IMR-90 (cell line): ENCODE data around the gene ZNF467. TPM values are rescaled to one million over a fixed set of nuclear protein-coding genes. Genes with fewer than 3 reads are reported as not detected.

Source experiments
- ATAC-seq: fragments of 200-7000 bp; cut with Tn5 transposase; 2 replicates; pipeline ENCODE4 v1.9.1; 2020; ENCODE audit warnings: low read depth, mild to moderate bottlenecking, moderate library complexity
- BruUV-seq: library from RNA; stranded (reverse); fragments of 400-500 nt; replicated peaks from 2 replicates; lab custom pipeline; 2021; lab: Mats Ljungman, UMichigan
- CTCF ChIA-PET: fragments of 300-600 bp; formaldehyde crosslinking; extraction: SDS; loops from one replicate; lab custom pipeline; 2021; ENCODE audit warnings: antibody characterized with exemption; lab: Yijun Ruan, JAX
- POLR2A ChIA-PET: fragments of 300-600 bp; sonication (Branson Sonifier 250); formaldehyde crosslinking; loops from one replicate; lab custom pipeline; 2022; ENCODE audit warnings: antibody characterized with exemption; ENCODE audit not compliant: unreplicated experiment; lab: Charles Lee
- DNase-seq: peaks from one replicate; pipeline ENCODE4 v3.0.0; 2013
- H2AFZ ChIP-seq: replicated peaks from 2 replicates; pipeline ENCODE3; 2013; ENCODE audit warnings: low read length, mild to moderate bottlenecking; ENCODE audit not compliant: poor library complexity
- H2AK5ac ChIP-seq: 2 replicates; pipeline ENCODE4 v1.6.1; 2013; ENCODE audit warnings: low read depth, low read length, inconsistent platforms
- H2AK9ac ChIP-seq: replicated peaks from 2 replicates; pipeline ENCODE3; 2013; ENCODE audit warnings: mild to moderate bottlenecking, low read depth, low read length, moderate library complexity; ENCODE audit not compliant: poor library complexity
- H2BK120ac ChIP-seq: 2 replicates; pipeline ENCODE4 v1.6.1; 2013; ENCODE audit warnings: low read depth, low read length, inconsistent platforms
- H2BK15ac ChIP-seq: 3 replicates; pipeline ENCODE4 v1.6.1; 2013; ENCODE audit warnings: low read depth, low read length, inconsistent platforms
- H2BK20ac ChIP-seq: 2 replicates; pipeline ENCODE4 v1.6.1; 2013; ENCODE audit warnings: low read depth, mild to moderate bottlenecking, inconsistent platforms, low read length, moderate library complexity
- H2BK5ac ChIP-seq: 2 replicates; pipeline ENCODE4 v1.6.1; 2013; ENCODE audit warnings: mild to moderate bottlenecking, low read depth, low read length, inconsistent platforms; ENCODE audit not compliant: poor library complexity, severe bottlenecking
- H3K14ac ChIP-seq: replicated peaks from 2 replicates; pipeline ENCODE4 v1.6.1; 2013; ENCODE audit warnings: low read depth, low read length, inconsistent platforms
- H3K18ac ChIP-seq: 2 replicates; pipeline ENCODE4 v1.6.1; 2013; ENCODE audit warnings: low read depth, low read length, control low read depth
- H3K23ac ChIP-seq: 2 replicates; pipeline ENCODE4 v1.6.1; 2013; ENCODE audit warnings: low read depth, low read length, inconsistent platforms
- H3K27ac ChIP-seq: 2 replicates; pipeline ENCODE4 v1.5.1; 2013; ENCODE audit warnings: mild to moderate bottlenecking, control low read depth, low read length; ENCODE audit not compliant: insufficient read depth
- H3K27me3 ChIP-seq: 2 replicates; pipeline ENCODE4 v1.6.1; 2013; ENCODE audit warnings: low read length; ENCODE audit not compliant: control insufficient read depth, insufficient read depth
- H3K36me3 ChIP-seq: 2 replicates; pipeline ENCODE4 v1.6.1; 2013; ENCODE audit warnings: low read length, mixed read lengths; ENCODE audit not compliant: control insufficient read depth, insufficient read depth
- H3K4ac ChIP-seq: 2 replicates; pipeline ENCODE4 v1.6.1; 2013; ENCODE audit warnings: low read depth, low read length, inconsistent platforms
- H3K4me1 ChIP-seq: 2 replicates; pipeline ENCODE4 v1.6.1; 2013; ENCODE audit warnings: low read length, mixed read lengths; ENCODE audit not compliant: control insufficient read depth, insufficient read depth
- H3K4me2 ChIP-seq: 2 replicates; pipeline ENCODE4 v1.6.1; 2013; ENCODE audit warnings: low read depth, mild to moderate bottlenecking, control low read depth, low read length, moderate library complexity
- H3K4me3 ChIP-seq: 2 replicates; pipeline ENCODE4 v1.5.1; 2013; ENCODE audit warnings: low read depth, mild to moderate bottlenecking, control low read depth, low read length, moderate library complexity; ENCODE audit not compliant: insufficient read depth
- H3K56ac ChIP-seq: 2 replicates; pipeline ENCODE4 v1.6.1; 2013; ENCODE audit warnings: low read length, inconsistent platforms; ENCODE audit not compliant: insufficient read depth; ENCODE audit errors: extremely low read depth
- H3K79me1 ChIP-seq, 2 experiments: 2 replicates each; pipeline ENCODE4 v1.6.1; 2013; ENCODE audit warnings: low read length in 2 of 2, inconsistent platforms in 1 of 2, low read depth in 1 of 2
- H3K9ac ChIP-seq: 2 replicates; pipeline ENCODE4 v1.6.1; 2013; ENCODE audit warnings: low read depth, low read length, control low read depth
- H3K9me1 ChIP-seq: 2 replicates; pipeline ENCODE4 v1.6.1; 2013; ENCODE audit warnings: low read length, inconsistent platforms; ENCODE audit not compliant: insufficient read depth
- H3K9me3 ChIP-seq: 2 replicates; pipeline ENCODE4 v1.6.1; 2013; ENCODE audit warnings: low read length; ENCODE audit not compliant: control insufficient read depth, insufficient read depth
- H4K20me1 ChIP-seq: 2 replicates; pipeline ENCODE4 v1.6.1; 2013; ENCODE audit warnings: low read length, inconsistent platforms; ENCODE audit not compliant: insufficient read depth
- H4K5ac ChIP-seq: 2 replicates; pipeline ENCODE4 v1.6.1; 2013; ENCODE audit warnings: mild to moderate bottlenecking, low read depth, low read length, control low read depth
- H4K8ac ChIP-seq, 2 experiments: 2 replicates each; pipeline ENCODE4 v1.6.1; 2013; ENCODE audit warnings: low read depth in 2 of 2, low read length in 2 of 2, control low read depth in 1 of 2, inconsistent platforms in 1 of 2
- H4K91ac ChIP-seq: 2 replicates; pipeline ENCODE4 v1.6.1; 2013; ENCODE audit warnings: low read depth, low read length, inconsistent platforms; ENCODE audit not compliant: insufficient read depth
- BHLHE40 ChIP-seq: fragments of 150-350 bp; IDR thresholded peaks from 2 replicates; pipeline ENCODE4 v1.6.1; 2016; ENCODE audit warnings: mild to moderate bottlenecking, low read depth, low read length
- CEBPB ChIP-seq: IDR thresholded peaks from 2 replicates; pipeline ENCODE4 v1.6.1; 2012; ENCODE audit warnings: low read depth, low read length, improper control_type of control experiment
- CHD1 ChIP-seq: IDR thresholded peaks from 2 replicates; pipeline ENCODE4 v1.6.1; 2012; ENCODE audit warnings: low read depth, low read length, improper control_type of control experiment
- FOS ChIP-seq: fragments of 150-350 bp; IDR thresholded peaks from 2 replicates; pipeline ENCODE4 v1.6.1; 2016; ENCODE audit warnings: low read depth, low read length
- MAFK ChIP-seq: IDR thresholded peaks from 2 replicates; pipeline ENCODE4 v1.6.1; 2012; ENCODE audit warnings: low read depth, low read length, improper control_type of control experiment
- MAZ ChIP-seq: IDR thresholded peaks from 2 replicates; pipeline ENCODE4 v1.6.1; 2012; ENCODE audit warnings: low read depth, mild to moderate bottlenecking, low read length, improper control_type of control experiment, moderate library complexity, borderline replicate concordance
- MXI1 ChIP-seq: IDR thresholded peaks from 2 replicates; pipeline ENCODE4 v1.6.1; 2012; ENCODE audit warnings: low read depth, mild to moderate bottlenecking, low read length, moderate library complexity, borderline replicate concordance
- NFE2L2 ChIP-seq: fragments of 150-350 bp; IDR thresholded peaks from 2 replicates; pipeline ENCODE4 v1.6.1; 2016; ENCODE audit warnings: low read depth, mild to moderate bottlenecking, low read length
- POLR2A ChIP-seq: IDR thresholded peaks from 2 replicates; pipeline ENCODE4 v1.6.1; 2012; ENCODE audit warnings: mild to moderate bottlenecking, low read depth, low read length
- RAD21 ChIP-seq: IDR thresholded peaks from 2 replicates; pipeline ENCODE4 v1.6.1; 2012; ENCODE audit warnings: low read length, improper control_type of control experiment
- RCOR1 ChIP-seq: IDR thresholded peaks from 2 replicates; pipeline ENCODE4 v1.6.1; 2012; ENCODE audit warnings: mild to moderate bottlenecking, low read length, improper control_type of control experiment; ENCODE audit not compliant: insufficient replicate concordance
- RFX5 ChIP-seq: IDR thresholded peaks from 2 replicates; pipeline ENCODE4 v1.8.0; 2012; ENCODE audit warnings: low read depth, mild to moderate bottlenecking, low read length, moderate library complexity
- SMC3 ChIP-seq: fragments of 150-350 bp; IDR thresholded peaks from 2 replicates; pipeline ENCODE4 v1.6.1; 2016; ENCODE audit warnings: low read depth, mild to moderate bottlenecking, antibody characterized with exemption, low read length, moderate library complexity
- WGBS, 2 experiments: methylation state at CpG; one replicate each; pipeline versions ENCODE4 v1.1.5 to v1.1.7; 2013; ENCODE audit warnings: missing lambda C conversion rate in 2 of 2; ENCODE audit not compliant: insufficient read length in 1 of 2; ENCODE audit errors: extremely low coverage in 2 of 2; 5-methylcytosine and 5-hydroxymethylcytosine counted together
- dilution Hi-C: fragments of 300-500 bp; cut with HindIII; formaldehyde crosslinking; loops from one replicate; pipeline ENCODE4 v1.14.3; 2018; ENCODE audit warnings: low sequenced_read_pairs; ENCODE audit not compliant: unreplicated experiment
- in situ Hi-C: fragments of 300-500 bp; cut with MboI; formaldehyde crosslinking; loops from 3 replicates; pipeline ENCODE4 v1.14.3; 2019; ENCODE audit warnings: low sequenced_read_pairs, inconsistent platforms, mixed read lengths
- intact Hi-C: fragments of 100-400 bp; cut with micrococcal nuclease; formaldehyde crosslinking; loops from 2 replicates; pipeline ENCODE4 v1.10.0; 2022
- polyA plus RNA-seq, 3 experiments: library from polyadenylated mRNA; depleted of rRNA; stranded (reverse); fragments of >200 nt; gene quantifications; 2 replicates each; pipeline ENCODE4 v1.2.3, GENCODE V29; 2012; ENCODE audit warnings: low replicate concordance in 1 of 3
- total RNA-seq: library from RNA; depleted of rRNA; stranded (reverse); fragments of >200 nt; gene quantifications from 2 replicates; pipeline ENCODE4 v1.2.3, GENCODE V29; 2012
- TF ChIP-seq, protein P1 (sequence below): fragments of 150-350 bp; IDR thresholded peaks from 2 replicates; pipeline ENCODE4 v1.6.1; 2016; ENCODE audit warnings: low read depth, mild to moderate bottlenecking, low read length, moderate library complexity, borderline replicate concordance
- TF ChIP-seq, protein P2 (sequence below): conservative IDR thresholded peaks from 2 replicates; pipeline ENCODE4 v1.5.1; 2012; ENCODE audit warnings: mild to moderate bottlenecking, low read depth, low read length, improper control_type of control experiment
- TF ChIP-seq, protein P3 (sequence below): fragments of 150-350 bp; IDR thresholded peaks from 2 replicates; pipeline ENCODE4 v1.6.1; 2017; ENCODE audit warnings: mild to moderate bottlenecking, antibody characterized with exemption, low read length, low read depth

The ZNF467 gene
- total and polyA plus RNA-seq, 2 of the 4 experiments (the other 2 are of a cell fraction), result 0.67 TPM; not detected in 1

GRCh38 chr7:149765399-149766121 is 7.8 kb downstream of the ZNF467 start:
- ChIA-PET CTCF (no interaction called here), POLR2A (no interaction called here)
- BruUV-seq, result no TSS peak
- H4K20me1 ChIP-seq, result no peaks in the 10 kb centered on the region
- no peak overlapping the region for H2AK9ac ChIP-seq
- no peak overlapping the region for H3K23ac ChIP-seq
- H4K91ac ChIP-seq, result no peak overlapping the region
- H3K56ac ChIP-seq, result no peak overlapping the region
- H2BK15ac ChIP-seq, result no peak overlapping the region
- H2BK20ac ChIP-seq, result no peak overlapping the region
- no peaks in the 10 kb centered on the region for H3K79me1 ChIP-seq
- in situ Hi-C loops (no loop called here), dilution Hi-C loops (no loop called here), intact Hi-C loops (no loop called here)
- H2AK5ac ChIP-seq, result no peak overlapping the region
- H3K27me3 ChIP-seq, result peaks cover 15% of the 10 kb centered on the region
- H2AFZ ChIP-seq, result peak overlapping the region; percentile 33
- ATAC-seq, result no peak
- H3K9ac ChIP-seq, result no peak overlapping the region
- no peak overlapping the region for H2BK120ac ChIP-seq
- H3K4me3 ChIP-seq, result no peak overlapping the region
- no peak overlapping the region for H4K8ac ChIP-seq
- H4K5ac ChIP-seq, result no peak overlapping the region
- no peak overlapping the region for H3K4me2 ChIP-seq
- no peaks in the 10 kb centered on the region for H3K4me1 ChIP-seq
- TF ChIP-seq NFE2L2 (no peak), CHD1 (no peak), FOS (no peak), POLR2A (no peak), MXI1 (no peak), MAZ (no peak), SMC3 (no peak), BHLHE40 (no peak), MAFK (no peak), RFX5 (no peak), RCOR1 (no peak), CEBPB (no peak), RAD21 (no peak)
- TF ChIP-seq, protein P1, sequence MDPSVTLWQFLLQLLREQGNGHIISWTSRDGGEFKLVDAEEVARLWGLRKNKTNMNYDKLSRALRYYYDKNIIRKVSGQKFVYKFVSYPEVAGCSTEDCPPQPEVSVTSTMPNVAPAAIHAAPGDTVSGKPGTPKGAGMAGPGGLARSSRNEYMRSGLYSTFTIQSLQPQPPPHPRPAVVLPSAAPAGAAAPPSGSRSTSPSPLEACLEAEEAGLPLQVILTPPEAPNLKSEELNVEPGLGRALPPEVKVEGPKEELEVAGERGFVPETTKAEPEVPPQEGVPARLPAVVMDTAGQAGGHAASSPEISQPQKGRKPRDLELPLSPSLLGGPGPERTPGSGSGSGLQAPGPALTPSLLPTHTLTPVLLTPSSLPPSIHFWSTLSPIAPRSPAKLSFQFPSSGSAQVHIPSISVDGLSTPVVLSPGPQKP, result no peak
- TF ChIP-seq, protein P2, sequence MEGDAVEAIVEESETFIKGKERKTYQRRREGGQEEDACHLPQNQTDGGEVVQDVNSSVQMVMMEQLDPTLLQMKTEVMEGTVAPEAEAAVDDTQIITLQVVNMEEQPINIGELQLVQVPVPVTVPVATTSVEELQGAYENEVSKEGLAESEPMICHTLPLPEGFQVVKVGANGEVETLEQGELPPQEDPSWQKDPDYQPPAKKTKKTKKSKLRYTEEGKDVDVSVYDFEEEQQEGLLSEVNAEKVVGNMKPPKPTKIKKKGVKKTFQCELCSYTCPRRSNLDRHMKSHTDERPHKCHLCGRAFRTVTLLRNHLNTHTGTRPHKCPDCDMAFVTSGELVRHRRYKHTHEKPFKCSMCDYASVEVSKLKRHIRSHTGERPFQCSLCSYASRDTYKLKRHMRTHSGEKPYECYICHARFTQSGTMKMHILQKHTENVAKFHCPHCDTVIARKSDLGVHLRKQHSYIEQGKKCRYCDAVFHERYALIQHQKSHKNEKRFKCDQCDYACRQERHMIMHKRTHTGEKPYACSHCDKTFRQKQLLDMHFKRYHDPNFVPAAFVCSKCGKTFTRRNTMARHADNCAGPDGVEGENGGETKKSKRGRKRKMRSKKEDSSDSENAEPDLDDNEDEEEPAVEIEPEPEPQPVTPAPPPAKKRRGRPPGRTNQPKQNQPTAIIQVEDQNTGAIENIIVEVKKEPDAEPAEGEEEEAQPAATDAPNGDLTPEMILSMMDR, result no peak
- TF ChIP-seq, protein P3, sequence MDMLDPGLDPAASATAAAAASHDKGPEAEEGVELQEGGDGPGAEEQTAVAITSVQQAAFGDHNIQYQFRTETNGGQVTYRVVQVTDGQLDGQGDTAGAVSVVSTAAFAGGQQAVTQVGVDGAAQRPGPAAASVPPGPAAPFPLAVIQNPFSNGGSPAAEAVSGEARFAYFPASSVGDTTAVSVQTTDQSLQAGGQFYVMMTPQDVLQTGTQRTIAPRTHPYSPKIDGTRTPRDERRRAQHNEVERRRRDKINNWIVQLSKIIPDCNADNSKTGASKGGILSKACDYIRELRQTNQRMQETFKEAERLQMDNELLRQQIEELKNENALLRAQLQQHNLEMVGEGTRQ, result no peak
- no peaks in the 10 kb centered on the region; the same call in 1 of the 2 replicates for H3K9me1 ChIP-seq
- H3K14ac ChIP-seq, result no peak overlapping the region
- no peak overlapping the region for H2BK5ac ChIP-seq
- no peak for DNase-seq
- no peaks in the 10 kb centered on the region for H3K36me3 ChIP-seq
- H3K4ac ChIP-seq, result no peak overlapping the region
- WGBS, 2 experiments, result 63% methylated on average over 52 of the region's 76 CpGs; no CpG with 5 or more reads in 1 of the 2 experiments
- no peak overlapping the region for H3K18ac ChIP-seq
- H3K9me3 ChIP-seq, result no peaks in the 10 kb centered on the region; the same call in 1 of the 2 replicates
- H3K27ac ChIP-seq, result no peak overlapping the region
